Measurements from ENCODE around the gene IFNA2.
"Not testable (repeated sequence)": the region's sequence is repeated elsewhere in the genome, so short reads cannot be mapped to it uniquely, and the experiment has no call there.

The IFNA2 gene

GRCh38 chr9:21385131-21385670 lies at the start of gene IFNA2:
Gene IFNA2, minus strand, starts transcription at chr9:21385398. Its CDS starts 69 bp downstream, at chr9:21385329.
- H3K4me3 ChIP-seq (replicated peaks; ENCODE audit: low read depth, low read length) = no peak within 1 kb of the TSS
- no peak for DNase-seq (ENCODE audit: extremely low read depth, low read depth)
- TF ChIP-seq, protein P1, sequence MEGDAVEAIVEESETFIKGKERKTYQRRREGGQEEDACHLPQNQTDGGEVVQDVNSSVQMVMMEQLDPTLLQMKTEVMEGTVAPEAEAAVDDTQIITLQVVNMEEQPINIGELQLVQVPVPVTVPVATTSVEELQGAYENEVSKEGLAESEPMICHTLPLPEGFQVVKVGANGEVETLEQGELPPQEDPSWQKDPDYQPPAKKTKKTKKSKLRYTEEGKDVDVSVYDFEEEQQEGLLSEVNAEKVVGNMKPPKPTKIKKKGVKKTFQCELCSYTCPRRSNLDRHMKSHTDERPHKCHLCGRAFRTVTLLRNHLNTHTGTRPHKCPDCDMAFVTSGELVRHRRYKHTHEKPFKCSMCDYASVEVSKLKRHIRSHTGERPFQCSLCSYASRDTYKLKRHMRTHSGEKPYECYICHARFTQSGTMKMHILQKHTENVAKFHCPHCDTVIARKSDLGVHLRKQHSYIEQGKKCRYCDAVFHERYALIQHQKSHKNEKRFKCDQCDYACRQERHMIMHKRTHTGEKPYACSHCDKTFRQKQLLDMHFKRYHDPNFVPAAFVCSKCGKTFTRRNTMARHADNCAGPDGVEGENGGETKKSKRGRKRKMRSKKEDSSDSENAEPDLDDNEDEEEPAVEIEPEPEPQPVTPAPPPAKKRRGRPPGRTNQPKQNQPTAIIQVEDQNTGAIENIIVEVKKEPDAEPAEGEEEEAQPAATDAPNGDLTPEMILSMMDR (IDR thresholded peaks at IDR 0.05; ENCODE audit: low read depth, low read length, missing control alignments) = no peak

- DNase-seq (ENCODE audit: extremely low read depth, low read depth); H3K4me3 ChIP-seq (replicated peaks; ENCODE audit: low read depth, low read length): not testable (repeated sequence)
These were observed 49.8 kb upstream of the IFNA2 start for GRCh38 chr9:21435015-21435383.

DNA sequence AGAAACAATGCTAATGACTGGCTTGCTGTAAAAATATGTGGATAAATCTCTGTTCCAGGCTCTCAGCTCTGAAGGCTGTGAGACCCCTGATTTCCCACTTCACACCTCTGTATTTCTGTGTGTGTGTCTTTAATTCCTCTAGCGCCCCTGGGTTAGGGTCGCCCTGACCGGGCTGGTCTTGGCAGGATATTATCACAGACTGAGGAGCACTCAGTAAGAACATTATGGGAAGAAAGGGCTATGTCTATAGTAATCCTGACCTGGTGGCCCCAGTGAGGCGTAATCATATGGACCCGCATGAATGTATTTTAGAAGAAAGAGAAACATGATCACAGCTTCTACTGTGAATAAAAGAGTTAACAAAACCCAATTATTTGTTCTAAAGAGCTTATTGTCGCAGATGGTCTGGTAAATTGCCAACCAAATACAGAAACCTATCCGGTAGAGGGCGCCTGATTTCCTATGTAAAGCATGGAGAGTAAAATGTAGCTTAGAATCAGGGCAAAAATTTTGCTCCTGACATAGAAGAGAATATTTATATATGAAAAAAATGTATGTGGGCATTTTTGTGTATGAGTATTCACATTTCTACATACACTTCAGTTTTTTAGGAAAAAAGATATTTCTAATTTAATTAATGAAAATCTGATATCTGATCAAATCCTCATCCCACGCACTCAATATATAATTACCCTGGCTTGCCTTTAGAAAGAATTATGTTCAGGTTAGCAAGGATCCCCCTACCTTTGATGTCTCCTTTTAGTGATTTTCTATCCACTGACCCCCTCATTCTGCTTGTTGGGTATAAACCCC lies 49.2 kb upstream of the IFNA2 start:
- DNase-seq (ENCODE audit: extremely low read depth, low read depth) = peak; percentile 41

DNA sequence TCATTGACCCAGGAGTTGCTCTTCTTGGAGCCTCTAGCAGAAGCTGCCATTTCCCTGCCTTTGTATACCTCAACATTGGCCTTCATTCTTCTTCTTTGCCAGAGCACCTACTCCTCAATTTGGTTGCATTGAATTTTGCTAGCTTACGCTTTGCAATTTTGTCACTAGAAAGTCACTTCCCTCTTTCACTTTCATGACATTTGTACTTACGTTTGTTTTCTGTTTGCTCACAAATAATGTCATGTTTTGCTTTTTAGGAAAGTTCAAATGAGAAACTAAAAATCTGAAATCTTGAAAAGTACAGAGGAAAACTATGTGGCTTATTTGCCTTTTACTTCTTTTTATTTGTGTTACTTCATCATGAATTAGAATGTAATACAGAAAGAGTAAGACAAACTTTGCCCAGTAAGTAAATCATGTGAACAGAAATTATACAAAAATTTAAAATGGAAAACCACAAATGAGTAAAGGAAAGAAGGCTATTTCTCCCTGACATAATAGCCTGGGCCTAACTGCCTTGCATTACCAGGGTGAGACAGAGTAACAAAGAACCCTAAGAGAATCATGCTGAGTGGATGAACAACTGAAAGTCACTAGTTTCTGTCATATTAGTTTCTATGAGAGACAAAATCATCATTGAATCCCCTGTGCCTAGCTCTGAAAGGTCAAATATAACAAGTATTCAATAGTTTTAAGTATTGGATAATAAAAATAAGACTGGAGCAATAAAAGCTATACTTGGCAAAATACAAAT lies 47.7 kb upstream of the IFNA2 start:
- TF ChIP-seq, protein P1 (IDR thresholded peaks at IDR 0.05; ENCODE audit: low read depth, low read length, missing control alignments) = no peak
- DNase-seq (ENCODE audit: extremely low read depth, low read depth) = no peak
- H3K4me3 ChIP-seq (replicated peaks; ENCODE audit: low read depth, low read length) = no peak overlapping the region

More for the DNA sequence above, 49.2 kb upstream of the IFNA2 start:
- no peak overlapping the region for H3K4me3 ChIP-seq (replicated peaks; ENCODE audit: low read depth, low read length)
- TF ChIP-seq, protein P1 (IDR thresholded peaks at IDR 0.05; ENCODE audit: low read depth, low read length, missing control alignments) = peak; percentile 50

DNA sequence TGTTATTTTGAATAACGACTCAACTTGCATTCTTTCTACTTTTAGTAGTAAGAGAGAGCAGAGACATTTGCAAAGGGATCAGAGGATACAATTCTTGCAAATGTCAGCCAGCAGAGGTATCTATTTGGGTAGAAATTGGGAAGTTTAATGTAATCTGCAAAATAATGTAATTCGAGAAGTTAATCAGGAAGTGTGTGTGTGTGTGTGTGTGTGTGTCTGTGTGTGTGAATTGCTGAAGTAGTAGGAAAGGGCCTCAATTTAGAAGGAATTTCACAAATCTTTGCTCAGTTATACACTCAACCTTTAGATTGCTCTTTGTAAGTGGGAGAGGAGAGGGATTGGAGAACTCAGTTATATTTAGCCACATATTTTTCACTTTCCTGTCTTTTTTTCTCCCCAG lies 44.0 kb upstream of the IFNA2 start:
- no peak for DNase-seq (ENCODE audit: extremely low read depth, low read depth)
- TF ChIP-seq, protein P1 (IDR thresholded peaks at IDR 0.05; ENCODE audit: low read depth, low read length, missing control alignments) = no peak
- no peak overlapping the region for H3K4me3 ChIP-seq (replicated peaks; ENCODE audit: low read depth, low read length)

GRCh38 chr9:21428235-21428634 lies 43.0 kb upstream of the IFNA2 start:
- no peak for DNase-seq (ENCODE audit: extremely low read depth, low read depth)
- TF ChIP-seq, protein P1 (IDR thresholded peaks at IDR 0.05; ENCODE audit: low read depth, low read length, missing control alignments) = no peak
- no peak overlapping the region for H3K4me3 ChIP-seq (replicated peaks; ENCODE audit: low read depth, low read length)

All from HFF-Myc (cell line).